Fibroblast of lung (primary cell): Measurements from ENCODE around the gene FHL3. TPM values are rescaled to one million over a fixed set of nuclear protein-coding genes. Genes with fewer than 3 reads are reported as not detected.

ENCODE experiments used
- DNase-seq, 2 donors: peaks; one replicate each; pipeline versions ENCODE4 v3.0.0 to v3.0.0-alpha.2; 2010; ENCODE audit warnings: low read depth in 2 of 2
- H2AFZ ChIP-seq: 2 replicates; pipeline ENCODE4 v1.5.1; 2012; ENCODE audit warnings: low read length, control low read depth, inconsistent platforms
- H3K27ac ChIP-seq: 2 replicates; pipeline ENCODE4 v1.5.1; 2011; ENCODE audit warnings: low read length, control low read depth; ENCODE audit not compliant: insufficient read depth
- H3K27me3 ChIP-seq: 2 replicates; pipeline ENCODE4 v1.5.1; 2011; ENCODE audit warnings: mild to moderate bottlenecking, low read length; ENCODE audit not compliant: control insufficient read depth, insufficient read depth
- H3K36me3 ChIP-seq: 2 replicates; pipeline ENCODE4 v1.5.1; 2011; ENCODE audit warnings: low read length; ENCODE audit not compliant: control insufficient read depth, insufficient read depth
- H3K4me1 ChIP-seq: 2 replicates; pipeline ENCODE4 v1.5.1; 2011; ENCODE audit warnings: low read length; ENCODE audit not compliant: control insufficient read depth, insufficient read depth; ENCODE audit errors: extremely low read depth
- H3K4me2 ChIP-seq: 2 replicates; pipeline ENCODE4 v1.5.1; 2011; ENCODE audit warnings: low read length, control low read depth; ENCODE audit not compliant: insufficient read depth; ENCODE audit errors: extremely low read depth
- H3K4me3 ChIP-seq, 4 experiments: fragments of 200-600 bp in 1 of 4; sonication (generic) in 1 of 4; replicated peaks in 1 of 4; 2 replicates each; pipeline ENCODE4 v1.5.1; 2011 to 2016; ENCODE audit warnings: low read length in 4 of 4, low read depth in 3 of 4, mild to moderate bottlenecking in 3 of 4, control low read depth in 2 of 4, inconsistent platforms in 1 of 4, mixed read lengths in 1 of 4; ENCODE audit not compliant: insufficient read depth in 1 of 4; ENCODE audit errors: control extremely low read depth in 1 of 4
- H3K79me2 ChIP-seq: 2 replicates; pipeline ENCODE4 v1.5.1; 2012; ENCODE audit warnings: mild to moderate bottlenecking, low read length, inconsistent platforms; ENCODE audit not compliant: control insufficient read depth, insufficient read depth
- H3K9ac ChIP-seq: 2 replicates; pipeline ENCODE4 v1.5.1; 2011; ENCODE audit warnings: mild to moderate bottlenecking, low read length, control low read depth; ENCODE audit not compliant: insufficient read depth
- H3K9me3 ChIP-seq: 2 replicates; pipeline ENCODE4 v1.5.1; 2012; ENCODE audit warnings: low read depth, low read length; ENCODE audit not compliant: control insufficient read depth, insufficient read depth
- H4K20me1 ChIP-seq: 2 replicates; pipeline ENCODE4 v1.5.1; 2011; ENCODE audit warnings: low read length; ENCODE audit not compliant: control insufficient read depth, insufficient read depth; ENCODE audit errors: extremely low read depth
- EZH2 ChIP-seq: IDR thresholded peaks from 2 replicates; pipeline ENCODE4 v1.5.1; 2012; ENCODE audit warnings: low read length, control low read depth, mild to moderate bottlenecking; ENCODE audit errors: missing control alignments
- polyA plus RNA-seq, 2 donors: library from polyadenylated mRNA; depleted of rRNA in 1 of 2; stranded (reverse) in 1 of 2; unstranded in 1 of 2; fragments of >200 nt; gene quantifications; 2 replicates each; pipeline ENCODE4 v1.2.1, GENCODE V29; 2011 to 2012; ENCODE audit warnings: missing spikeins in 1 of 2
- total RNA-seq: library from RNA; depleted of rRNA; stranded (reverse); fragments of >200 nt; gene quantifications from 2 replicates; pipeline ENCODE4 v1.2.1, GENCODE V29; 2014
- TF ChIP-seq, protein P1 (sequence below), 2 donors: IDR thresholded peaks in 1 of 2; conservative IDR thresholded peaks in 1 of 2; 1 replicate in 1 of 2; 2 replicates in 1 of 2; pipeline ENCODE4 v1.5.1; 2011 to 2012; ENCODE audit warnings: low read length in 2 of 2, control low read depth in 1 of 2, inconsistent platforms in 1 of 2, low read depth in 1 of 2, mild to moderate bottlenecking in 1 of 2

Gene FHL3
- total and polyA plus RNA-seq, 2 donors (not counting 1 experiment from before 2014, with no cell fraction given) = 13.9 to 25.0 TPM

DNA sequence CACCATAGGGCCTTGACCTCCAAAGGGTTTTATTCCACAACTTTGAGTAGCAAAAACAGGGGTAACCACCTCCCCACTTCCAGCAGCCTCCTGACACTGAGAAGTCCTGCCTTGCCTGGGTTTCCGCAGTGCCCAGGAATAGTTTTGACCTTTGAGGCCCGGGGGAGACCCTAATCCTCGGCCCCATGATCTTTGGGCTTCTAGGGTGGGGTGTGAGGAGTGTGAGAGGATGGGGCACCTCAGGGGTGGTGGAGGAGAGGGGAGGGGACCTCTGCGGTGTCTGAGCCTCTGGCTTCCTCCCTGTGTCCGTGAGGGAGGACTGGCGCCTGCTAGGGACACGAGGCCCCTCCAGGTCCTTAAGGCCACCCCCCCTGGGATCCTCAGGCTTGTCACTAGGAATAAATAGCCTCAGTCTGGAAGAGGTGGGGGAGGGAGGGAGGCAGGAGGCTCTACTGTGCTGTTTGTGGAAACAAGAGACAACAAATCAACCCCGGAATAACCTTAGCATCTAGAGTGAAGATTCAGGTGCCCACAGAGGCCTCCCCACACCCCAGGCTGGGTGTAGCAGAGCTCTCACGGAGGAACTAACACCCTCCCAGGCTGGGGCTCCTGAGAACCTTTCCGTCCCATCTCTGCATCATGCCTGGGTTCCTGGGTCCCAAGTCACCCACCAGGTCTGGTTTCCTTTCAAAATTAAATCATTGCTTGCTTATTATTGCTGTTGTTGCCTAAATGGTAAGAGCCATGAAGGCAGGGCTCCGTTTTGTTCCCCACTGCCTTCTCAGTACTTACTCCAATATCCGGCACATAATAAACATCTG, 904 bp upstream of the FHL3 start:
- no peaks in the 10 kb centered on the region for H3K27me3 ChIP-seq
- no peaks in the 10 kb centered on the region for H3K36me3 ChIP-seq
- no peaks in the 10 kb centered on the region for H3K9me3 ChIP-seq
- peaks cover 35% of the 10 kb centered on the region for H3K79me2 ChIP-seq
- no peak overlapping the region for H2AFZ ChIP-seq
- peak overlapping the region in 2 of 4 experiments; percentile 38 to 43 for H3K4me3 ChIP-seq
- peaks cover 7% of the 10 kb centered on the region for H3K4me1 ChIP-seq
- no peaks in the 10 kb centered on the region for H4K20me1 ChIP-seq
- H3K4me2 ChIP-seq = no peak overlapping the region
- H3K27ac ChIP-seq = no peak overlapping the region
- no peak overlapping the region for H3K9ac ChIP-seq
- no peak for DNase-seq
- TF ChIP-seq EZH2 = no peak
- TF ChIP-seq, protein P1, sequence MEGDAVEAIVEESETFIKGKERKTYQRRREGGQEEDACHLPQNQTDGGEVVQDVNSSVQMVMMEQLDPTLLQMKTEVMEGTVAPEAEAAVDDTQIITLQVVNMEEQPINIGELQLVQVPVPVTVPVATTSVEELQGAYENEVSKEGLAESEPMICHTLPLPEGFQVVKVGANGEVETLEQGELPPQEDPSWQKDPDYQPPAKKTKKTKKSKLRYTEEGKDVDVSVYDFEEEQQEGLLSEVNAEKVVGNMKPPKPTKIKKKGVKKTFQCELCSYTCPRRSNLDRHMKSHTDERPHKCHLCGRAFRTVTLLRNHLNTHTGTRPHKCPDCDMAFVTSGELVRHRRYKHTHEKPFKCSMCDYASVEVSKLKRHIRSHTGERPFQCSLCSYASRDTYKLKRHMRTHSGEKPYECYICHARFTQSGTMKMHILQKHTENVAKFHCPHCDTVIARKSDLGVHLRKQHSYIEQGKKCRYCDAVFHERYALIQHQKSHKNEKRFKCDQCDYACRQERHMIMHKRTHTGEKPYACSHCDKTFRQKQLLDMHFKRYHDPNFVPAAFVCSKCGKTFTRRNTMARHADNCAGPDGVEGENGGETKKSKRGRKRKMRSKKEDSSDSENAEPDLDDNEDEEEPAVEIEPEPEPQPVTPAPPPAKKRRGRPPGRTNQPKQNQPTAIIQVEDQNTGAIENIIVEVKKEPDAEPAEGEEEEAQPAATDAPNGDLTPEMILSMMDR (conservative IDR thresholded peaks at IDR 0.05 in 1 of 2, IDR thresholded peaks at IDR 0.05 in 1 of 2; ENCODE audit: low read depth in 1 of 2, low read length in 2 of 2) = no peak

DNA sequence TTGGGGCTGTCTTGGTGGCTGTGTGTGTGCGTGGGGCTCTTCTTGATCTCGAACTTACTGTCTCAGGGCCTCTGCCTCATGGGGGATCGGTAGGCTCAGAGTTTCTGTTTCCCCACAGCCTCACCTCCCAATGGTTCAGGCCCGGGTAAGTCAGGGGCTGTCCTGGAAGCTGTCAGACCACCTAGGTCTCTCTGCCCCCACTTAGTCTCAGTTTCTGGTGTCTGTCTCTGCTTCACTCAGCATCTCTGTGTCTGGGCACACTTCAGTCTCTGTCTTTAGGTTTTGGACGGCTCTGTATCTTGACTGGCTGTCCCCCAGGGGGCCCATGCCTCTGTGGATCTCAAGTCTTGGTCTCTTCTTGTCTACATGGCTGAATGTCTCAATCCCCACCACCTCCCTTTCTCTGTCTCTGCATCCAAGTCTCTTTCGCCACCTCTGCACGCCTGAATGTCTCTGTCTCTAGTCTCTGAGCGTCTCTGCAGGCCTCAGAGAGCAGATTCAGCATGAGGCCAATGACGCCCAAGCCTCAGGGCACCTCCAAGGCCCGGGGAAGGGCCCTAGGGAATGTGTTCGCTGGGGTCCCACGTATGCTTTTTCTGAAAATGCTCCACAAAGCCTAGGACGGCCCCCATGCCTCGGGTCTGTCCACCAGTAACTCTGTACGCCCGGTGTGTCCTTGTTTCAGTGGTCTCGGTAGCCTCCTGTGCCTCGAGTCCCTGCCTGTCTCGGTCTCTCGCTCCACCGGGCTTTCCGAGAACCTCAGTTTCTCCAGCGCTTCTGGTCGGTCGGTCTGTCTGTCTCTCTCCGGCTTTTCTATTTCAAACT, 818 bp downstream of the FHL3 start:
- H3K9ac ChIP-seq = peak overlapping the region; percentile 51
- H3K9me3 ChIP-seq = no peaks in the 10 kb centered on the region
- no peaks in the 10 kb centered on the region for H4K20me1 ChIP-seq
- H3K79me2 ChIP-seq = peaks cover 38% of the 10 kb centered on the region
- TF ChIP-seq EZH2 = no peak
- TF ChIP-seq, protein P1 (conservative IDR thresholded peaks at IDR 0.05 in 1 of 2, IDR thresholded peaks at IDR 0.05 in 1 of 2; ENCODE audit: low read depth in 1 of 2, low read length in 2 of 2) = no peak
- no peak overlapping the region for H2AFZ ChIP-seq
- peak overlapping the region; percentile 62 to 90 (median 86) for H3K4me3 ChIP-seq
- H3K36me3 ChIP-seq = no peaks in the 10 kb centered on the region
- H3K27ac ChIP-seq = peak overlapping the region; percentile 80
- H3K4me1 ChIP-seq = peaks cover 21% of the 10 kb centered on the region
- H3K27me3 ChIP-seq = no peaks in the 10 kb centered on the region
- no peak for DNase-seq
- peak overlapping the region; percentile 100 for H3K4me2 ChIP-seq
